Central memory CD4-positive, alpha-beta T cell (primary cell): ENCODE measurements around the gene ABTB2.

Experiments
- DNase-seq: peaks from one replicate; pipeline ENCODE4 v3.0.0; 2022

Gene ABTB2

DNA sequence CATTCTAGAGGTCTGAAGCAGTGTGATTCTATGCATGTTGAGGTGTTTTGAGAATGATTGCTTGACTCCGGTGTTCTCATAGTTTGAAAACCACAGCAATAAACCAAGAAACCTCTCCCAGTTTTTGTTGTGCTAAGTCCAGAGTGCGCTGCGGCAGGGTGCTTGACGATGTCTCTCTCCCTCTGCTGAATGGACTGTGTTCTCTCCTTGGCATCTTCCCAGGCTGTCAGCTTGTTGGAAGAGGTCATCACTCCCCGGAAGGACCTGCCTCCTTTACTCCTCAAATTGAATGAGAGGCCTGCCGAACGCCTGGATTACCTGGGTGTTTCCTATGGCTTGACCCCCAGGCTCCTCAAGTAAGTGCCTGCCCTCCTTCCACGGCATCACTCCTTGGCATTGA lies 221.4 kb downstream of the ABTB2 start:
- no peak for DNase-seq

DNA sequence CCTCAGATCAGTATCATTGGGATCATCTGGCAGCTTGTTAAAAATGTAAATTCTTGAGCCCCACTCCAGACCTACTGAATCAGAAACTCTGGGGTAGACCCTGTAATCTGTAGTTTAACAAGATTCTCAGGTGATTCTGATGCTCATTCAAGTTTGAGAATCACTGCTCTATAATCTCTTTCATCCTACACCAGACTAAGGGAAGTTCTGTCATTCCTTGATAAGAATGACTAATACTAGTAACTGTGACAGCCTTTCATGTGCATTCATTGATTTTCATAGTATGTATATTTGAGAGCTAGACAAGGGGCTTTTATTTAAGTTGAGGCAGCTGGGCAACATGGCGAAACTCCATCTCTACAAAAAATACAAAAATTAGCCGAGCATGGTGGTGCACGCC lies 222.4 kb downstream of the ABTB2 start:
- DNase-seq: no peak

DNA sequence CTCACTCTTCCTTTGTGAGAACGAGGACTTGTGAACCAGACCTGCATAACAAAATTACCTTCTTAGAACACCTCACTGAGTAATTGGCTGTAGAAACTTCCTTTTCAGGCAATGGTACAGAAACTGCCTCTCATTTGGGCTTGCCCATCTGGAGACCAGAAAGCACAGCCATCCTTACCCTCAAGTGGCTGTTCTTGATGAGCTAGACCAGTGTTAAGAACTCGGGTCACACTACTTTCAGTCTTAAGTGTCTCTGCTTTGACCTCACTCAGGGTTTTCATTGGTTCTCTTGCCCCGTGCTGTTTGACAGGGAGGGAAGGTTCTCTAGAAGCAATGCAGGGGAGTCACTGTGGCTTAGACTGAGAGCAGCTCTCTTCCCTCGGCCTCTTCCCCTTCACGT lies 223.0 kb downstream of the ABTB2 start:
- DNase-seq: no peak

DNA sequence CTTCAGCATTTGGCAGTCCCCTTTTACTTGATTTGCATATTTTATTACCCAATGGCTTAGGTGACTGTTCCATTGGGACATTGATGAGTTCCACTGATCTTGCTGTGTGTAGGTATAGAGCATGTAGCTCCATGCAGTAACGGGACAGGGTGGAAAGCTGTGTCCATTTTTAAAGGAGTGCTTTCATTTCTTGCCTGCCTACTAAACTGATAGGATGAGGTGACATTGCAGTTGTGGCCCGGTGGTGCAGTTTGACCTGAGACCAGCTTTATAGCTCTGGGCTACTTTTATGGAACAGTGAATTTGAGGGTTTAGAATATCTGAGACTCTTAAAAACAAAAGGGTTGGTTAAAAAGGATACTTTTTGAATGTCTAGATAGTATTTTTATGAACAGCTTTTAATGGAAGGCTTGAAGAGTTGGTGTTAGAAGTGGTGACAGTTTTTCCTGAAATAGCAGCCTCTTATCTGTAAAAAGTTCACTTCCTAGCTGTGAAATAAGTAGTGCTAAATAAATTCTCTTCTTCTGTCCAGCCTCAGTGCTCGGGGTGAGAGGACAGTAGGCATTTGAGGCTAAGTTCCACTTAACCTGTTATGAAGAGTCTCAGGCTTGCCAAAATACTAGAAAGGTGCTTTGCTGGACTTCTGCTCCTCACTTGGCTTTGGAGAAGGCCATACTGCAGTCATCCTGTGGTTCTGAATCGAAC lies 225.4 kb downstream of the ABTB2 start:
- DNase-seq: no peak

DNA sequence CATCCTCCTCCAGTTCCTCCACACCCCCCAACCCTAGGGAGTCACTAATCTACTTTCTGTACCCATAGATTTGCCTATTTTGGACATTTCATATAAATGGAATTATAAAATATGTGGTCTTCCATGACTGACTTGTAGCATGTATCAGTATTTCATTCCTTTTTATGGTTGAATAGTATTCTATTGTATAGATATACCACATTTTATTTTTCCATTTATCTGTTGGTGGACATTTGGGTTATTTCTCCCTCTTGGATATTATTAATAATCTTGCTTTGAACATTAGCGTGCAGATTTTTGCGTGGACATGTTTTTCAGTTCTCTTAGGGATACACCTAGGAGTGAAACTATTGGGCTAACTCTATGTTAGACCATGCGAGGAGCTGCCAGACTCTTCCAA lies 229.0 kb downstream of the ABTB2 start:
- DNase-seq: no peak

DNA sequence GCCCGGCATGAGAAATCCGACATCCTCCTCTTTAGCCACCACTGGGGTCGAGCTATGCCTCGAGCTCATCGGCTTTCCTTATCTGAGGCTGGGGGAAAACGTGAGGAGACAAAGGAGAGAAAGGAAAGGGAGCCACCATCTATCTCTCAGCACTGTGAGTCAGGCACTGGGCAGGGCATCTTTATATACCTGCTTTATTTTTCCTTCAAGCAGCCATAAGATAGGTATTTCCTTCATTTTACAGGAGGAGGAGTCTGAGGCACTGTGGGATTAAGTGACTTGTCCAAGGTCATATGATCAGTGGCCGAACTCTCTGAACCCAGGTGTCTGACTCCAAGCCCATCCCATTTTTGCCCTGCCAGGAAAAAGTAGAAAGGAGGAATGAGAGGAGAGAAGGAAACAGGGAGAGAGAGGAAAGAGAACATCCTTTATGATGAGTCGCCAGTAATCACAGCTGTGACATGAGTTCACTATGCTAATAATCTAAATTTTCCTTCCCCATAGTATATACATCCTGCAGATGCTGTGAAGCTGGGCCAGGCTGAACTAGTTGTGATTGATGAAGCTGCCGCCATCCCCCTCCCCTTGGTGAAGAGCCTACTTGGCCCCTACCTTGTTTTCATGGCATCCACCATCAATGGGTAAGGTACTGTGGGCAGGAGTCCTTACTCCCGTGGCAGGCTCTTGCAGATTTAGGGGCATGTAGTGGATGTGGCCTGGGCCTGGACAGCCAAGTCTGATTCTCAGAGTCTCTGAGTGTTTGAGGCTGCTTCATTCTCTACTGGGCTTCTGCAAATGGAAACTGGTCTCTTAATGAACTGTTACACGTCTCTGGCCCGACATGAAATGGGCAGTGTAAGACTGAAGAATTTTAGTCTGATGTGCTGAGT lies 230.6 kb downstream of the ABTB2 start:
- no peak for DNase-seq

DNA sequence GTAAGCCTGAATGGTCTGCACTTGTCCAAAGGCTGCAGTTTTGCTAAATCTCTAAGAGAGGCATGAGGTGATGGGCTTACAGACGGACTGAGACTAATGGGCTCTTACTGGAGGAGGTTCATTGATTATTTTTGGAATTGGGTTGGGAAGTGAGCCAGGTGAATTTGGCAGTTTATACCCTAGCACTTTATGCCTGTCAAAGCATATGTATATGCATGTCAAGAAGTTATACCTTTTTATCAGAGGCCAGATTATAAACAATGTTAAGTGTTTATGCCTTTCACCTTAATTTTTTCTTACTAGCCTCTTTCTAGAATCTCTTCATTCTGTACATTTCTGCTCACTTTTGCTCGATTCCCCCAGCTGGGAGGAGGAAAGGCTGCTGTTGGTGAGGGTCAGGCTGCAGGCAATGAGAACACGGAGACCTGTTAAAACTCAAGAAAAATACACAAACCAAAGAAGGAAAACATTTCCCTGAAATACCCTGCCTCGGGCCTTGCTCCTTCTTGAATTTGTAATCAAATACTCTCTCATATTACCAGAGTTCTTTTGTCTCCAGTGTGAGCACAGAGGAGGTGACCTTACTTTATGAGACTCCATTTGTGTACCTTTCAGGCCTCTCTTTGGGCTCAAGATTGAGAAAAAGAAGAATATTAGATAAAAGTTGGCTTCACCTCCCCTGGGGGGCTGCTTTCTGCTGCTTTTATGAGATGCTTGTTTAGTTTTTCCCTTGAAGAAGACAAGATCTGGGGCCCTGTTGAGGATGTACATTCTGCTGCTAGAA lies 232.7 kb downstream of the ABTB2 start:
- no peak for DNase-seq

DNA sequence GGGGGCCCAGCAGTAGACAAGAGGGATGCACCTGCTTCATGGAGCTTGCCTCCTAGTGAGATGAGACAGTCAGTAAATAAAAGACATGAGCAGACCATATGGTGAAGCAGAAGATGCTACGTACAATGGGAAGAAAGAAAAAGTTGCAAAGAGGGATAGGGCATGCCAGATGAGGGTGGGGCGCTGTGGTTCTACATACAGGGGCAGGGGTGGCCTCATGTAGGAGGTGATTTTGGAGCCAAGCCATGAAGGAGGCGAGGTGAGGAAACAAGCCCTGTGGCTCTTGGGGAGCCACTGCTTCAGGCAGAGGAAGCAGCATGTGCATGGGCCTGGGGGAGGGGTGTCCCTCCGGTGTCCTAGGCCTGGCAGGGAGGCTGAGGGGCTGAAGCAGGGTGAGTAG lies 237.2 kb downstream of the ABTB2 start:
- no peak for DNase-seq

DNA sequence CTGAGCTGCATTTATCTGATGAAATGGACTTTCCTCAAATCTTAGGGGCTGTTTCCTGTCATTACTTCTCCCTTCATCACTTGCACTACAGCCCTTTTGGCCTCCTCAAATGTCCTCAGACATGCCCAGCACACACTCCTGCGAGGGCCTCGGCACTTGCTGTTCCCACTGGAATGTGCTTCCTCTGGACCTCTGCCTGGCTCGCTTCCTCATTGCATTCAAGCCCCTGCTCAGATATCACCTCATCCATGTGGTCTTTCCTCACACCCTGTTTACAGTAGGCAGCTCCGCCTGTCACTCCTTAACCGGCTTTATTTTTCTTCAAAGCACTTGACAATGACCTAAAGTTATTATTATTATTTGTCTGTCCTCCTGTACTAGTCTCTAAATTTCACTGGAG lies 243.3 kb downstream of the ABTB2 start:
- no peak for DNase-seq

DNA sequence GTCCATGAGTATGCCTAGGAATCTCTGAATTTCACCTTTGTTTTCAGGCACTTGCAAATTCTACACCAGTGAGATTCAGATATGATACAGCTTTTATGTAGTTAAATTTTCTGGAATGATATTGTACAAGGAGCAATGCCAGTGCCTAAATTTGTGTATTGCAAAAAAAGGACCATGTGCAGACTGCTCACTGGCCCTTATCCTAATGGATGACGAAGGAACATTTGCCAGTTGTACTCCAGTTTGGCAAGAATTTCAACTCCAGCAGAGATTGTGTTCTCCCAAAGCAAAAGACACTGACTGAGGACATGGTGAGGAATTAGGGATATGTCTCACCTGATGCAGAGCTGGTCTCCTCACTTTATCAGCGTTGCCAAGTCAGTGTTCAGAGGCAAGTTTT lies 243.8 kb downstream of the ABTB2 start:
- no peak for DNase-seq

DNA sequence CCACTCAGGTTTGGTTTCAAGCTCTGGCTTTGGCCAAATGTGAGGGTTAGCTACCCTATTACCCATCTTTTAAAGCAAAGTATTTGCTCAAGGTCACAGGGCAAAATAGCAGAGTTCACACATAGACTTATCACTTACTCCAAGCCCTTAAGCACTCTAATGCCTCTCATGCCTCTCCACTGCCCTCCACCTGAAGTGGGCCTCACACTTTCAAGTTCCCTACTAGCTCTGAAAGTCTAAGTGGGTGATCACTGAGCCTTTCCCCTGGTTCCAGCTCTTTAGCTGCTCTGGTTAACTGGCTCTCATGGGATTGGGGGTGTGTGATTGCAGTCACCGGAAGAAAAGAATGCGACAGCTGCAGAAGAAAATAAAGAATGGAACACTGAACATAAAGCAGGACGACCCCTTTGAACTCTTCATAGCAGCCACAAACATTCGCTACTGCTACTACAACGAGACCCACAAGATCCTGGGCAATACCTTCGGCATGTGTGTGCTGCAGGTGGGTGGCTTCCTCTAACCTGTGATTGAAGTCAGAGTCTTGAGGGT lies 246.0 kb downstream of the ABTB2 start:
- DNase-seq: no peak

DNA sequence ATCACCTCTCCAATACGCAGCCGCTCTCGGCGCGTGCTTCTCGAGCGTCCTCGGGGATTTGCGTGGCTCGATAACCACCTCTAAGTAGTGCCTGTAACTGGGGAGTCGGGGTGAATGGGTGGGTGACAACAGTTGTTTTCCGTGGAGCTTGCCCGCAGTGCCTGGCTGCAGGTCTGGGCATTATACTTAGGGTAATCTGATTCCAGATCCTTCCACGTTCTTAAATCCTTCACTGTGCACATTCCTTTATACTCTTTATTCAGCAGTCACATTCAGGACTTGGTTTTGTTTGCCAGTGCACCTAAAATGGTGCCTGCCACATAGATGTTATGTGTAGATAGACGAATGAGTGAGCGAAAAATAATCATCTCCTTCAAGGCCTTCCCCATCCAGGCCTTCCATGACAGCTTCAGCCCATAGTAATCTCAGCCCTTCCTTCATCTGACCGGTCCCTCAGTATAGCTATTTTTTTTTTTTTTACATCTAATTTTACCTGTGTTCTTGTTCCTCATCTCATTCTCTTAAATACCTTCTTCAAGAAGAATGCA lies 251.8 kb downstream of the ABTB2 start:
- no peak for DNase-seq

DNA sequence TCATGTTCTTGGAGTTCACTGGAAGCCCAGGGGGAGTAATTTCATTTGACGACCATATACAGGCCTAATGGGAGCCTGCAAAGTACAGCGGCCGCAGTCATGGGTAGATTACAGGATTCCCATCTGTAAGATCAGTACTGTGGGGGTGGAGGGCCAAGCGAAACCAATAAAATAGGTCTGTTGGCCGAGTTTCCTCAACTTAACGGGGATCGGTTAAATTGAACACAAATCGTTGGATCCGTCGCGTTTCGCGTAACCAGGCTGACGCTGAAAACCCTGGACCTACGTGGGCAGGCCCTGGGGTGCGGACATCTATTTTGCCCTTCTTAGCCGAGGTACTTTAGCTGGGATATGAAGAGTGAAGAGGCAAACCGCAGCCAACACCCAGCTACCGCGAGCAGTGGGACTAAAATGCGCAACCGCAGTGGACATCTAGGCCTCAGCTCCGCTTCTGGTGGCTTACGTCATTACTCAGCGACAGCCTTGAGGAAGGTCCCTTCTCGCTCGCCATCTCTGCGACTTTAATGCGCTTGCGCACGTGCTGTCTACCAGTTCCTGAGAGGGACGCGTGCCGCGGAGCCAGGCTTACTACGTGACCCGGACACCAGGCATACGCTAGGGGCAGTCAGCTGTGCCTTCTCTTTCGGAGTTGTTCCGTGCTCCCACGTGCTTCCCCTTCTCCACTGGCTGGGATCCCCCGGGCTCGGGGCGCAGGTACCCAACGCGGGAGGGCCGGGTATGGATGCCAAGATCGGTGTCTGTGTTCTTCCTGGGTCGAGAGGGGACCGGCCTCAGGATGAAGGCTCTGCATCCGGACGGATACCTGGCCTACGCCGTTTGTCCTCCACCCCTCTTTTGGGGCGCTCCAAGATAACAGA lies 252.5 kb downstream of the ABTB2 start, which contains the start of gene NAT10:
NAT10 (plus strand) TSS at position 551 of the 878 bp plus-strand sequence. CDS start 2,597 bp downstream, outside the sequence.
- peak; percentile 98 for DNase-seq

DNA sequence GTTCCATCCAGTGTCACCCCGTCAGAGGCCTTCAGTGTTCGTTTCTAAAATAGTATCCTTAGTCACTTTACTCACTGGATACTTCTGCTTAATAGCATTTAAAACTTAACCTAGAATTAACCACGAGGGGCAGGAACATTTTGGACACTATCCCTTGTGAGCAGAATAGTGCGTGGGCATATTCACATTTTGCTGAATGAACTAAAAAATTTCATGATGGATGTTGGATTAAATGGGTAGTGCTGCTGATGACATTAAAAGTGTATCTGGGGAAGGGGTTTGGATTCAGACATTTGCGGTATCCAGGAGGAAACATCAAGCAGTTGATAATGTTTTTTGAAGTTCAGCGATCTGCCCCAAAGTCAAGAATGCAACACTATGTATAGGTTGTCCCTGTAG lies 253.1 kb downstream of the ABTB2 start:
- DNase-seq: no peak
